ENCODE measurements around the gene C3orf20. TPM values are rescaled to one million over a fixed set of nuclear protein-coding genes. Genes with fewer than 3 reads are reported as not detected.
"Not testable (repeated sequence)": the region's sequence is repeated elsewhere in the genome, so short reads cannot be mapped to it uniquely, and the experiment has no call there.

Gene C3orf20
- total RNA-seq, 2 experiments from 2014 or later = 0.08 TPM; not detected in 1

DNA sequence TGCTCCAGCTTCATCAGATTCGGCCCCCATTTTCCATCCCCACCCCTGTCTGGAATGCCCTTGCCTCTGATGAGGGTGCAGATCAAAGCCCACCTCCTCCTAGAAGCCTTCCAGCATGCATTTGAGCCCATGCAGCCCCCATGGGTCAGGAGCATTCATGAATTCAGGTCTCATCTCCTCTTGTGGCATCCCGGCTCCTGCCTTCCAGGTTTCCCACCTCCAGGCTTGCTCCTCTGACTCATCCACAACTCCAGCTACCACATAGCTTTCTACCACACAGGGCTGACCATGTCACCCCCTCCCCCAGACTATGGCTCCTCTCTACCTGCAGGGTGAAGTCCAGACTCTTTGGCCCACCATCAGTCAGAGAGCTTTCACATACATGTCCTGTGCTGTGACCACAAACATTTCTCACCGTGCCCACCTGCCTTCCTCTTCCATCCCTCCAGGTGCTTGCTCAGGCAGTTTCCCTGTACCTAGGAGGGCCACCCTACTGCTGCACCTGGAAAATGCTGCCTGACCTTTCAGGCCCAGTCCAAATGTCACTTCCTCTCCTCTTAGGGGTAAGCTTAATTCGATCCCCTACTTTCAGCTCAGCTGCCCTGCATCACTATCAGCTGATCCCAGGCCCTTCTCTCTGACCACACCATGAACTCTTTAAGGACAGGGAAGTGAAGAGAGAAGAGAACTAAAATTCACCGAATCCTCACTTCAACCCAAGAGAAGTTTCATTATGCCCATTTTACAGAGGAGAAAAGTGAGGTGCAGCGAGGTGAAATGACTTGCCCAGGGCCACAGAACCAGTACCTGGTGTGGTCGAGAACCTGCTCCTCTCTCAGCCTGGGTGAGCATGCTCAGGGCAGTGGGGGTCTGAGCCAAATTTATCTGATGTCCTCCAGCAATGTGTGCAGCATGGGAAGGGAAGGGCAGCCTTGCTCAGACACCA is 130.2 kb downstream of the C3orf20 start:
- CTCF ChIA-PET = no interaction called here

DNA sequence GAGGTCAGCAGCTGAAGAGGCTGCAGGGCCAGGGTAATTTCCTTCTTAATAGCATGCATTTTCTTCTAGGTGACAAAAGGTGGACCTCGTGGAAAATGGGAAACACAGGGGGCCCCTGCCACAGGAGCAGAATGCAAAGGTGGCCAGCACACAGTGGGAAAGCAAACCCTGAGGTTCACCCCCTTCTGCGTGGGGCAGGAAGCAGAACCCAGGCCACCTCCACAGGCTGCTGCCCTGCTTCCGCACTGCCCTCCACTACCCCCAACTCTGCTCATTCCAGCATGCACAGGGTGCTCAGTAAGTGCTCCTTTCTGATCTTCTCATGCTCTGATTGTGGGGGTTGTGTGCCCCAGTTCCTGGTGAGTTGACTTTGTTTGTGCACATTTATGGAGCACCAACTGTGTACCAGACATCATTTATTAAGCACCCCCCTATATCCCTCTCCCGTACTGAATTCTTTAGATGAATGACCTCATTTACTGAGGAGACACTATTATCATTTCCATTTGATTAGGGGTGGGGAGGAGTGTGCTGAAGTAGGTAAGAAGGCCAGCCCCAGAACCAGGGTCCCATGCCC is 131.1 kb downstream of the C3orf20 start:
- ChIA-PET CTCF (no interaction called here), POLR2A (no interaction called here)

More for the DNA sequence above, 130.2 kb downstream of the C3orf20 start:
- POLR2A ChIA-PET = no interaction called here

DNA sequence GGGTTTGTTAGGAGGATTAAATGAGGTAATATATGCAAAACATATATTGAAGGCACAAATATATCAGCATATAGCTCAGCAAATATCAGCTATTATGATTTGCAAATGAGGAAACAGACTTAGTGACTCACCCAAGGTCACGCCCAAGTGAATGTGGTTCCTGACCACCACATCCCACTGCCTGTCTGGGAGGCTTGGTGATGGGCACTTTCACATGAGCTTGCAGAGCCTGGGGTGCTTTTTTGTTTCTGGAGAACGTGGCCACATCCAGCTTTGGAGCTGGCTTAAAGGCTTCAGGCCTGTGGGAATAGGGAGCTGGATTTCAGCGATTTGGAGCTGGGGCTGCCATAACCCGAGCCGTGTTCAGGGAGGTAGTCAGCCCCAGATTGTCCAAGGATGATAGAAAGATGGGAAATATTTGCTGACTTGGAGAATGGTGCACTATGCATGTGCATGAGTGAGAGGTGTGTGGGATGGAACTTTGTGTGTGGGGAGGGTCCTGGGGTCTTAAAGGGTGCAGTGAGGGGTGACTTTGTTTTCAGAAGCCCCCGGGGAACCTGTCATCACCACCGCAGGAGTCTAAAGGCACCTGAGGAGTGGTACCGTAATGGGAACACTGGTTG is 131.8 kb downstream of the C3orf20 start:
- POLR2A ChIA-PET = no interaction called here
- CTCF ChIA-PET = no interaction called here

DNA sequence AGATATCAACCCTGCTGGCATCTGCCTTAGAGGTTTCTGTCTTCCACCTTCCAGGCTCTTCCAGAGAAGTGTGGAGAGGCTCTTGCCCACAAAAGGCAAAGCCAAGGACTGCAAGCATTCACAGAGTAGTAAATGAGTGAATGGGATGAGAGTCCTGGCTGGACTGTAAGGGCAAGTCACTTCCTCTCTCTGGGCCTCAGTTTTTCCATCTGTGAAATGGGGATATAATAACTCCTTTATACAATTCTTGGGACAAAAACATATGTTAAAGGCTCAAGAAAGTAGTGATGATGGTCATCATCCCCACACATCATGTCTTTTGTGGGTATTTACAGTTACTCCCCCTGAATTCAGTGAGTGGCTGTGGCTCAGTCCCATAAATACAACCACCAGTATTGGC is 133.1 kb downstream of the C3orf20 start:
- POLR2A ChIA-PET = no interaction called here
- CTCF ChIA-PET = no interaction called here

DNA sequence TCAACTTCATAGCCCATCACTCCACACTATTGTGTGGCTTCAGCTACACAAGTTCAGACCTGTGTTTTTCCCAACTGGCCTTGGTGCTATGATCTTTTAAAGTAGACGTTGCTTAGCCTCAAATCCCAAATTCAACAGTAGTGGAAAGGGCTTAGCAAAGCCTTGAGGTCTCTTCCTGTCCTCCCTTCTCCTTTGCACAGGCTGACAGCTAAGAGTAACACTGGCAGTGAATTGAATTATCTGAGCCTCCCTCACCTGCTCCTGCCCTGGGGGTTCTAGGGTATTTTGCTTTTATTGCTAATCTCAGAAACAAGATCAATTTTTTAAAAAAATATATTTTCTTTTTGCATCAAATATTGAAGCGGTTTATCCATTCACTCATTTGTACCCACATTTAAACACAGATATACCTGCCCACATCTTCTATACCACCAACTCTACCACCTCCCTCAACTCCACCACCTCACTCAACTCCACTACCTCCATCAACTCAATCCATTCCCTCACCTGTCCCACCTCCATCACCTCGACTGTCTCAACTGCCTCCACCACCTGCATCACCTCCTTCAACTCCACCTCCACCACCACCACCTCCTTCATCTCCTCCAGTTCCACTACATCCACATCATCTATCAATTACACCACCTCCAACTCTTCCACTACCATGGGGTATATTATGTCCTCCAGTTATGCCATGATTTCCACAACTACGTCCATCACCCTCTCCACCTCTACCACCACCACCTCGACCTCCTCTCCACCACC is 133.7 kb downstream of the C3orf20 start:
- ChIA-PET POLR2A (no interaction called here), CTCF (no interaction called here)

DNA sequence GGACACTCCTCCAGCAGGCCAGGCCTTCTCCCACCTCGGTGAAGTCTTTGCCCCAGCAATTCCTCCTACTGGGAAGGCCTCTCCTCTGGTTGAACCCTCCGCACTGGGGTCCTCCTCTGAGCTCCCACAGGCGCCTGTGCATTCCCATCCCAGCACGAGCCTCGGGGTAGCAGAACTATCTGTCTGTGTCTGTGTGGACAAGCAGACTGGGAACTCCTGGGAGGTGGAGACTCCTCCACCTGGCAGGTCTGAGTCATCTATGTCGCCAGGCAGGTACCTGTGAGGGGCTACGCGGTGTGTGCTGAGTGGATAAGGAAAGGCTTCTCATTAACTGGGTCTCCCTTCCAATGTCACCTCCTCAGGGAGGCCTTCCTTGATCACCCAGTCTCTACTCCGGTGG is 134.7 kb downstream of the C3orf20 start:
- CTCF ChIA-PET, POLR2A ChIA-PET: not testable (repeated sequence)

DNA sequence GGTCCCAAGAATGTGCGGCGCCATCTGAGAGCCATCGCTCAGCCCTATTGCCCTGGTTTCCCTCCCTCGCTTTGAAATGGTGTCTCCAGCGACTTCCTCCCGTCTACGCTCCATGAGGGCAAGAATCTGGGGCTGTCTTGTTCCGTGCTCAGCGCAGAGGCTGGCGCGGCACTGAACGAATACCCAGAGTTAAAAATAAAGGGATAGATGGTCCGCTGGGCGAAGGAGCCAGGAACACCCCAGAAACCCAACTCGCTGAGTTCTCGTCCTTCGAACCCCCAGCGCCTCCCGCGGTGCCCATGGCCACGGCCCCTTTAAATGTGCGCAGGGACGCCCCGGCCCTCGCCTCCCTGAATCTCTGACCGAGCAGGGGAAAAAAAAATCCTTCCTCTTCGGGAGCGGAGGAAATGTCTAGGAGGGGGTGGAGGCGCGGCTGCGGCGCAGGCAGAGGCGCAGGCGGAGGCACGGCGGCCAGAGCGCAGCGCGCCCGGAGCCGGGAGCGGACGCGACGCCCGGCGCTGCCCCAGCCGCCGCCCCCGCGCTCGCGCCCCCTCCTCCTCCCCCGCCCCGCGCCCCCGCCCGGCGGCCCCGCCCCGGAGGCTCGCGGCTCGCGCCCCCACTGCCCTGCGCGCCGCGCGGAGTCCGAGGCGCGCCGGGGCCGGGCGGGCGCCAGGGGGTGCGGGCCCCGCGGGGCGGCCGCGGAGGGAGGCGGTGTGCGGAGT is 135.3 kb downstream of the C3orf20 start:
- POLR2A ChIA-PET = no interaction called here
- CTCF ChIA-PET = no interaction called here

DNA sequence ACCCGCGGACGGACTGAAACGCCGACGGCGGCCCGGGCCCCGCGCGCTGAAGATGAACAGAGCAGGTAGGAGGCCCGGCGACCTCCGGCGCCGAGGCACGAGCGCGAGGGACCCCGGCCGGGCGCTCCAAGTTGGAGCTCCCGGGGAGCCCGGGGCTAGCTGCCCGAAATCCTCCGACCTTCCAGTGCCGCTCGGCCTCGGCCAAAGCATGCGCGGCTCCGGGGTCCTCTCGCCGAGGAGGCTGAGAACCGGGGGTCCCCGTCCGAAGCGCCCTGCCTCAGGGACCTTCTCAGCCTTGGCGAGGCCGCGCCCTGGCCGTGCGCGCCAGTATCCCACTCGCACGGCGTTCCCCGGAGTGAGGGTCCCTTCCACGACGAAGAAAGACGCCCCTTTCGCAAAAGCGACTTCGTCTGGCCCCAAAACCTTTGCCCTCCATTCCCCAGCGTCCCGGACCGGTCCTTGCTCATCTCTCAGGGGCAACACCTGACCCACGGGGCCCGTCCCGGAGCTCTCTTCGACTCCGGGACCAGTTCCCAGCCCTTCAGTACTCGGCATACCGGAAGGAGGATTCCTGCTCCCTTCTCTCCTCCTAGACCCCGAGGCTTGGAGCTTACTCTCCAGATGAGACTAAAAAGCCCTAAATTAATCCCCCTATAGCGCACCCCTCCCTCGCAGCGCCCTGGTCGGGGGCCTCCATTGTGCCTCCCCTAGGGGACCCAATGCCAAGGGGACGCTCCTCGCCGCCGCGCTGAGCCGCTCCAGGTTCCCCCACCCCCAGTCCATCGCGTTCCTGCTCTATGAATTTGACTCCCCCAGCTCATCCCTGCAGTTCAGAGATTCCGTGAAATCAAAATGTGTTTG is 136.1 kb downstream of the C3orf20 start:
- ChIA-PET CTCF (no interaction called here), POLR2A (no interaction called here)

DNA sequence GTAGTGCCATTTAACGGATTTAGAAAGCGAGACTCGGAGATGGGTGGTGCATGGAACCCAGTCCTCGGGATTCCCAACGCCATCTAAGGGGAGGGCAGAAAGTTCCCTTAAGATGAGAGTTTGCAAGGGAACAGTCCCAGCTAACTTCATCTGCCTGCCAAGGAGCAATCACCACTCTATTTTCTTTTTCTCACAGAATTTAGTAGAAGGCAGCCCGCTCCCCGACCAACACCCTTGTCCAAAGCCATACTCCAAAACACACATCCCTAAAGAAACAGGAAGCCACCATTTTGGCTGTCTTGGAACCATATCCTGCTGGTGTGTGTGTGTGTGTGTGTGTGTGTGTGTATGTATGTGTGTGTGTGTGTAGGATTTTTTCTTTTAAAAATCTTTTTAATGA is 136.7 kb downstream of the C3orf20 start:
- CTCF ChIA-PET = no interaction called here
- POLR2A ChIA-PET = no interaction called here

DNA sequence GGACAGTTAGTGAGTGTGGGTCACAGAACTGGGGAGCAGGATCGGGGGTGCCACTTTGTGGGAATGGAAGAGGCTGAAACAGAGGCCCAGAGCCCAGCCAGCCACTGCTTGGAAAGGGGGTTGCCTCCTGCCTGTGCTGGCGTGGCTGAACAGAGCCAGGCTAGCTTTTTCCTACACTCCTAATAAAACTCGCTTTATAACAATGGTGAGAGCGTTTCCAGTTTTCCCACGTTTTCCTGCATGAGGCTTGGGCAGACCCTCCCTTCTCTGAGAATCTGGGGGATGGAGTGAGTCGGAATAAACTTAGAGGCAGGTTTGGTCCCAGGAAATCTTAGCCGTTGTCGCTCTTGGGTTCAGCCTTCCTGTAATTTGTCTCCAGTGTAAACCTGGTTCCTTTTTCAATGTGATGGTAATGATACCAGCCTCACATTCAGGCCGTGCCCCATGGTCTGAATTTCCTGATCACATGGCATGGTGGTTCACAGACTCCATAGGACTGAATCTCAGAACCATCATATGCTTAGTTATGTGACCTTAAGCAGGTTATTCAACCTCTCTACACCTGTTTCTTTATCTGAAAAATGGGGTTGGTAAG is 137.4 kb downstream of the C3orf20 start:
- ChIA-PET CTCF (no interaction called here), POLR2A (no interaction called here)

DNA sequence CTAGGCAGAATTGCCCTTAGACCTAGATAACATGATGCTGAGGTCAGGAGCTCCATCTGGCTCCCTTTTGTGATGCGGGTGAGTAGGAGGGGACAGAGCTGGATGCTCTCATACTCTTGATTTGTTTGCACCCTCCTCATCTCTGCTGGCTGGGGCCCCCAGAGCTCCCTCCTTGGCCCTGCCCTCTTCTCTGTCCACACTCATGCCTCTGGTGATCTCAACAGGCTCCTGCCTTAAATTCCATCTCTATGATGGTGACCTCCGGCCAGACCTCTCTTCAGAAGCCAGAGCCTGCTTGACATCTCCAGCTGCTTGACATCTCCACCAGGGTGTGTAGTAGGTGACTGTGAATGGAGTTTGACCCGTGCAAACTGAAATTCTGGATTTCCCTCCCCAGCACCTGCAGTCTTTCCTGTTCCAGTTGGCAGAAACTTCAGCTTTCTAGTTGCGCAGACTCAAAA is 139.5 kb downstream of the C3orf20 start:
- POLR2A ChIA-PET = no interaction called here
- CTCF ChIA-PET = no interaction called here

DNA sequence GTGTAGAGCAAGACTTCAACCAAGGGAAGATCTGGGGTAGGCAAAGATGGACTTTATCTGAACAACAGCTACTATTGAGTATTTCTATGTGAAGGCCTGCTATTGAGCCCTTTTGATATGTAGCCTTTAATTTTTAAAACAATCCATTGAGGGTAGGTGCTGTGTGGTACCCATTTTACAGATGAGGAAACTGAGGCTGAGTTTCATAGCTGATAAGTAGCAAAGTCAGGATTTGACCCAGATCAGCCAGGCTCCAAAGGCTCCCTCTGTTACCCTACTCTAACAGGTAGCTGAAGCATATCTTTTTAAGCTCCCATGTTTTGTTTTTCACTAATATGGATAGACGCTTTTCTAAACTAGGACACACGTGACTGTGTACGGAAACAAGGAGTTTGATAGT is 141.4 kb downstream of the C3orf20 start:
- ChIA-PET CTCF (interaction anchor here (1.0 kb wide), 1 partner anchor 33 kb away, joined by 3 read pairs; no protein-coding TSS in a partner anchor), POLR2A (no interaction called here)

DNA sequence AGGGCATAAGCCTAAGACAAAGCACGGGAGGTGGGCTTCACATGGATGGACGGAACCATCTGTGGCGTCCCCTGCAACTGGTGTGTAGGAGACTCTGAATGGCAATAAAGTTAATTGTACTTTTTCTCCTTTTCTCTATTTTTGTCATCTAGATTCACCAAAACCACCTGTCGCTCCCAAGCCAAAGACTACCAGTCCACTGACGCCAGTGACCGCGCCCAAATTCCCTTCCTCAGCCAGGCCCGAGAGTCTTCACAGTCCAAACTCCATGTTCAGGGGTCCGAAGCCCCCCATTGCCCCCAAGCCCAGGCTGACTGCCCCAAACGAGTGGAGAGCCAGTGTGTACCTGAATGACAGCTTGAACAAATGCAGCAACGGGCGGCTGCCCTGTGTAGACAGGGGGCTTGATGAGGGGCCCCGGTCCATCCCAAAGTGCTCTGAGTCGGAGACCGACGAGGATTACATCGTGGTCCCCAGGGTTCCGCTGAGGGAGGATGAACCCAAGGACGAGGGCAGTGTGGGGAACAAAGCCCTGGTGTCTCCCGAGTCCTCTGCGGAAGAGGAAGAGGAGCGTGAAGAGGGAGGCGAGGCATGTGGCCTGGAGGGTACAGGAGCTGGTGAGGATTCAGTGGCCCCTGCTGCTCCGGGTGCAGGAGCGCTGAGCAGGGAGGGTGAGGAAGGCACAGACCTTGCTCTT is 144.0 kb downstream of the C3orf20 start, which contains the start of gene FGD5:
Gene FGD5, plus strand, starts transcription at position 159 of the 697 bp plus-strand sequence. Its CDS starts 110 bp downstream, at position 269.
- ChIA-PET POLR2A (no interaction called here), CTCF (no interaction called here)

DNA sequence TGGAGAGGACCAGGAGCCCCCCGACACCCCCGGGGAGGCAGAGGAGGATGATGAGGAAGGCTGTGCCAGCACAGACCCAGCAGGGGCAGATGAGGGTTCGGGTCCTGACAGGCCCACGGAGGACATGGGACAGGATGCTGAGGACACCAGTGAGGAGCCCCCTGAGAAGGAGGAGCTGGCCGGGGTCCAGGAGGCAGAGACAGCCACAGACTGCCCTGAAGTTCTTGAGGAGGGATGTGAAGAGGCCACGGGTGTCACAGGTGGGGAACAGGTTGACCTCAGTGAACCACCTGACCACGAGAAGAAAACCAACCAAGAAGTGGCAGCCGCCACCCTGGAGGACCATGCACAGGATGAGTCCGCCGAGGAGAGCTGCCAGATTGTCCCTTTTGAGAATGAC is 144.7 kb downstream of the C3orf20 start:
- CTCF ChIA-PET = no interaction called here

DNA sequence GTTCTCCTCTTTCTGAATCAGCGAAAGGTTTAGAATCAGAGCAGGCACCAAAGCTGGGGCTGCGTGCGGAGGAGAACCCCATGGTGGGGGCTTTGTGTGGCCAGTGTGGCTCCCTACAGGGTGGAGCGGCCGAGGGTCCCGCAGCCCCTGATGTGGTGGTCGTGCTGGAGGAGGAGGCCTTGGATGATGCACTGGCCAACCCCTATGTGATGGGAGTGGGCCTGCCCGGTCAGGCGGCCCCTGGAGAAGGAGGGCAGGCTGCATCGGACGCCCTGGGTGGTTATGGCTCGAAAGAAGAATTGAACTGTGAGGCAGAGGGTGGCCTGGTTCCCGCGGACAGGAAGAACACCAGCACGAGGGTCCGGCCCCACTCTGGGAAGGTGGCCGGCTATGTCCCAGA is 145.2 kb downstream of the C3orf20 start:
- ChIA-PET POLR2A (no interaction called here), CTCF (no interaction called here)

More for the DNA sequence above, 144.7 kb downstream of the C3orf20 start:
- POLR2A ChIA-PET = no interaction called here

DNA sequence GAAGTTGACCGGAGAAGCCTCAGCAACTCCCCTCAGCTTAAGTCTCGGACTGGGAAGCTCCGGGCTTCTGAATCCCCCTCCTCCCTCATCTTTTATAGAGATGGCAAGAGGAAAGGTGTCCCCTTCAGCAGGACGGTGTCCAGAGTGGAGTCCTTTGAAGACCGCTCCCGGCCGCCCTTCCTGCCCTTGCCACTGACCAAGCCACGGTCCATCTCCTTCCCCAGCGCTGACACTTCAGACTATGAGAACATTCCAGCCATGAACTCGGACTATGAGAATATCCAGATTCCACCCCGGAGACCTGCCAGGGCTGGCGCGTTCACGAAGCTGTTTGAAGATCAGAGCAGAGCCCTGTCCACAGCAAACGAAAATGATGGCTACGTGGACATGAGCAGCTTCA is 146.2 kb downstream of the C3orf20 start:
- CTCF ChIA-PET = interaction anchor here (0.6 kb wide), 1 partner anchor 104 kb away, joined by 3 read pairs; no protein-coding TSS in a partner anchor

DNA sequence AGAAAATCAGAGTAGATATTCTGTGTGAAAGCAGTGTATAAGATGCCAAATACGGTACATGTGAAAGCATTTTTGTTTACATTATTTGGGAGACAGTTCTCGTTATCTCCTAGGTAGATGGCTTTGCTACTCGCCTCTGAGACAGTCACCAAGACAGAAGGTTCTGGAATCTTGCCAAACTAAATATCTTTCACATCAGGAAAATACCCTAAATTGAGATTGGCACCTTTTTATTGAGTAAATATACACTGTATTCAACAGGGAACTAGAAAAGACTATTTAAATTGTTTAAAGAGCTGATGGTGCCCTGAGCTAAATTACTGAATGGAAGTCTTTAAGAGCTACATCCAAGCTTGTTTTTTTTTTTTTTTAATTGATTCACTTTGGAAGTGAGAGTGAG is 147.2 kb downstream of the C3orf20 start:
- ChIA-PET CTCF (interaction anchor here (0.6 to 0.7 kb wide), 2 partner anchors 9 to 186 kb away, joined by 3 read pairs; no protein-coding TSS in a partner anchor), POLR2A (no interaction called here)

More for the DNA sequence above, 146.2 kb downstream of the C3orf20 start:
- POLR2A ChIA-PET = no interaction called here
